Esophagus muscularis mucosa (tissue), 3 donors: Measurements from ENCODE around the gene FMN1.

Source experiments
- EP300 ChIP-seq: sonication (generic); formaldehyde crosslinking; IDR thresholded peaks from one replicate; pipeline ENCODE4 v1.6.1; 2017; ENCODE audit warnings: antibody characterized with exemption
- TF ChIP-seq, protein P1 (sequence below), 3 experiments: fragments of 200-600 bp in 2 of 3; fragments of 450-650 bp in 1 of 3; sonication (generic) in 2 of 3; IDR thresholded peaks; one replicate each; pipeline ENCODE4 v1.5.1; 2017 to 2019; ENCODE audit warnings: antibody characterized with exemption in 3 of 3, mild to moderate bottlenecking in 2 of 3, moderate library complexity in 1 of 3

DNA sequence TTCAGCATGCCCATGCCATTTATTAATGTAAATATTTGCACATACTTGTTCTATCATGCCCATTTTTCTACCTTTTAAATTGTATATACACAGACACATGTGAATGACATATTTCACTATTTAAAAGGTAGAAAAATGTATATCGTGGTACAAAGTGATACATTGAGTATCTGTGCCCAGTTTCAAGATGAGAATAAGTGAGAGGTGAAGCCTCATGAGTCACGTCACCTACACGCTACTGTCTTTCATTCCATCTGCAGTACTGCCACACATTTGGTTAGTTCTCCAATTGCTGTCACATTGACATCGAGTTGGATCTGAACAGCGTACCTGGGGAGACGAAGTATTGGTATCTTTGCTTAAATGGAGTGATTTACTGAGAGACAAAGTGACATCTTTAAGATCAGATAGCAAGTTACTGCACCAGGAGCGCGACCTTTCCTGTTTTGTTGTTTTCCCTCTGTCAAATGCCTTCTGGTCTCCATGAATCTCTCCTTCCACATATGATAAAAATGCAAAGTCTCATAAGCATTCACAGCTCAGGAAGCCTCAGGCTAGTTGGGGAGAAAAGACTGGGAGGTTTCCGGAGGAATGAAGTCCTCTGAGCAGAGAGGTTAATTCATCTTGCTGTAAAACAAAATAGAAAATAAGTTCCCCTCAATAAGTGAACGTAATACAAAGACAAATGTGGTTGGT, 464.7 kb downstream of the FMN1 start:
- TF ChIP-seq, protein P1, sequence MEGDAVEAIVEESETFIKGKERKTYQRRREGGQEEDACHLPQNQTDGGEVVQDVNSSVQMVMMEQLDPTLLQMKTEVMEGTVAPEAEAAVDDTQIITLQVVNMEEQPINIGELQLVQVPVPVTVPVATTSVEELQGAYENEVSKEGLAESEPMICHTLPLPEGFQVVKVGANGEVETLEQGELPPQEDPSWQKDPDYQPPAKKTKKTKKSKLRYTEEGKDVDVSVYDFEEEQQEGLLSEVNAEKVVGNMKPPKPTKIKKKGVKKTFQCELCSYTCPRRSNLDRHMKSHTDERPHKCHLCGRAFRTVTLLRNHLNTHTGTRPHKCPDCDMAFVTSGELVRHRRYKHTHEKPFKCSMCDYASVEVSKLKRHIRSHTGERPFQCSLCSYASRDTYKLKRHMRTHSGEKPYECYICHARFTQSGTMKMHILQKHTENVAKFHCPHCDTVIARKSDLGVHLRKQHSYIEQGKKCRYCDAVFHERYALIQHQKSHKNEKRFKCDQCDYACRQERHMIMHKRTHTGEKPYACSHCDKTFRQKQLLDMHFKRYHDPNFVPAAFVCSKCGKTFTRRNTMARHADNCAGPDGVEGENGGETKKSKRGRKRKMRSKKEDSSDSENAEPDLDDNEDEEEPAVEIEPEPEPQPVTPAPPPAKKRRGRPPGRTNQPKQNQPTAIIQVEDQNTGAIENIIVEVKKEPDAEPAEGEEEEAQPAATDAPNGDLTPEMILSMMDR (IDR thresholded peaks at IDR 0.05): no peak
- TF ChIP-seq EP300: no peak
